Measurements from ENCODE around the gene ZNF302.

The ZNF302 gene

GRCh38 chr19:34733266-34733745, 55.8 kb downstream of the ZNF302 start:
- DNase-seq, result no peak

DNA sequence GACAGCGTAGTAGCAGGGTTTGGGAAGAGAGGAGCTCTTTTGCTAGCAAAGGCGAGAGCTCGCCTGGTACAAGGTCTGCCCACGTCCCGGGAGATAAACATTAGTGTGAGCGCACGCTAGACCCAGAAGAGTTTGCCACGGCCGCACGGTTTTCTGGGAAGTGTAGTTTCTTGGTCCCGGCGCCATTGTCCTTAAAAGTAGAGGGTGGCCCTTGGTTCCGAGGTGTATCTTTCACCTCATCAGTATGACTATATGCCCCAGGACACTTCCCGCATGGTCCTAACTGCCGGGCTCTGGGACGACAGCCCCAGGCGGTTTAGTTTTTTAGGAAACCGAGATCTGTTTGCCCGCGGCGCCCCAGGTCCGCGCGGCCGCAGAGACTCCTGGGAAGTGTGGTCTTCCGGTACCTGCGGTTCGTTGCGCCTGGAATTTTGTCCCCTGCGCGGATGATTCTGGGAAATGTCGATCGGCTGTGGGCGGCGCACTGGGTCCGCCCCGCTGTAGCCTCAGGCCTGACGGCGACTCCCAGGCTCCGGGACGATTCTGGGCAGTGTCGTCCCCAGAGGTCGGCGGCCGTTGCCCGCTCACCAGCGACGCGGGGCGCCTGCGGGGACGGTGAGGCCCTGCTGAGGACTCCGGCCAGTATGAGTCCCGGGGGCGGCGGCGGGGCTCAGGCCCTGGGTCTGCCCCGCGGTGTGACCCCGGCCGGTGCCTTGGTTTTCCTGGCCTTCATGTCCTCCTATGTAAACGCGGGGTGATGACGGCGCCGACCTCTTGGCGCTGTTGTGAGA, 56.5 kb downstream of the ZNF302 start, which contains the start of gene ZNF181:
Gene ZNF181, plus strand, starts transcription at position 498 of the 791 bp plus-strand sequence. CDS start 795 bp downstream, outside the sequence.
- peak; percentile 63 for DNase-seq

DNA sequence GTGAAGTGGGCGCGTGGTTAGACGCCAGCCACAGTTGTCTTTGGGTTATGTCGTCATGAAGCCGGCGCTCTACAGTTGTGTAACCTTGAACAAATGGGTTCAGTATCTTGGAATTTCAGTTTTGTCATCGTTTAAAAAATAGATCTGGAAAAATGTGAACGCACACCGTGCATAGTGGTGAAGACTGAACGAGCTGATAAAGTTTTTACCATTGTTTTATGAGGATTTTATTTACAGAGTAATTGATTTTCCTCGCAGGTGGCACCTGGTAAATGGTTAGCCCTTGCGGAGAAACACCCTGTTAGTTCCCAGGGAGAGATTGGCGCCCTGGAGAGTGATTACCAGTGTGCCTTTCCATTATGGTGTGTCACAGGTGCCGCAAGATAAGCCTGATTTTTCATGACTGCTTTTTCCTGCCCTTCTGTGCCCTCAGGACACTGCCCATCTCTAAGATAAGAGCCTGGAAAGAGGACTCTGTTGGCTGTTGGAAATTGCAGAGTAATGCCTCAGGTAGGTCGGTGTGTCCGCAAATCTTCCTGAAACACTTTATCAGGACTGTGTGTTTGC, 57.1 kb downstream of the ZNF302 start:
- DNase-seq, result no peak

Data from T-helper 9 cell (primary cell).